ENCODE data around the gene SLITRK6. TPM values are rescaled to one million over a fixed set of nuclear protein-coding genes. Genes with fewer than 3 reads are reported as not detected.

The SLITRK6 gene
- total and polyA plus RNA-seq, 4 donors: 1.3 to 26.7 (median 3.9) TPM

DNA sequence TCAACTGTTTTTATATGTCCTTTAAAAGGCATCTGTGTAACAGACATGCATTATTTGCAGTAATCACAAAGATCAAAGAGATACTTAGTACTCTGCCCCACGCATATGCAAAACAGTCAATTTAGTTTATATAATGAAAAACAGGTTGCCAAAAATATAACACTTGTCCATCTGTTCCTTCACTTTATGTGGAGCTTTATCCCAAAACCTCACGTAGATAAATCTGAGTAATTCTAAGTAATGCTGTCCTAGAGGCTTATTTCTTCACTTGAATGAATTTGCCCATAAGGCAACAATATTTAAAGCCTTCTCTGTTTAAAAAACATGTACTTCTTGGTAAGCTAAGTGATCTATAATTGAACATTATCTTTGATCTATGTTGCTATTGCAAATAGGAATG, 20.3 kb upstream of the SLITRK6 start:
- Histone ChIP-seq H3K27me3 (ENCODE audit: control insufficient read depth in 3 of 3, insufficient read depth in 3 of 3, low read length in 2 of 3) (no peaks in the 10 kb centered on the region), H3K36me3 (ENCODE audit: control insufficient read depth in 4 of 4, insufficient read depth in 4 of 4, low read length in 4 of 4) (no peaks in the 10 kb centered on the region), H3K4me1 (ENCODE audit: control insufficient read depth in 5 of 5, insufficient read depth in 5 of 5, low read length in 5 of 5) (peaks cover 0 to 3% (median 0%) of the 10 kb centered on the region in 5 donors), H3K9ac (ENCODE audit: insufficient read depth in 1 of 2, low read length in 2 of 2) (no peak overlapping the region), H3K4me3 (no peak overlapping the region), H3K27ac (ENCODE audit: low read depth in 1 of 2, low read length in 1 of 2) (no peak overlapping the region), H3K9me3 (ENCODE audit: control insufficient read depth in 4 of 4, insufficient read depth in 3 of 4, low read length in 3 of 4) (no peaks in the 10 kb centered on the region)
- 83 to 85% methylated on average over 2 of the region's 2 CpGs for WGBS, 2 donors
- ATAC-seq (ENCODE audit: insufficient read depth, low FRiP score): no peak
- TF ChIP-seq, protein P1, sequence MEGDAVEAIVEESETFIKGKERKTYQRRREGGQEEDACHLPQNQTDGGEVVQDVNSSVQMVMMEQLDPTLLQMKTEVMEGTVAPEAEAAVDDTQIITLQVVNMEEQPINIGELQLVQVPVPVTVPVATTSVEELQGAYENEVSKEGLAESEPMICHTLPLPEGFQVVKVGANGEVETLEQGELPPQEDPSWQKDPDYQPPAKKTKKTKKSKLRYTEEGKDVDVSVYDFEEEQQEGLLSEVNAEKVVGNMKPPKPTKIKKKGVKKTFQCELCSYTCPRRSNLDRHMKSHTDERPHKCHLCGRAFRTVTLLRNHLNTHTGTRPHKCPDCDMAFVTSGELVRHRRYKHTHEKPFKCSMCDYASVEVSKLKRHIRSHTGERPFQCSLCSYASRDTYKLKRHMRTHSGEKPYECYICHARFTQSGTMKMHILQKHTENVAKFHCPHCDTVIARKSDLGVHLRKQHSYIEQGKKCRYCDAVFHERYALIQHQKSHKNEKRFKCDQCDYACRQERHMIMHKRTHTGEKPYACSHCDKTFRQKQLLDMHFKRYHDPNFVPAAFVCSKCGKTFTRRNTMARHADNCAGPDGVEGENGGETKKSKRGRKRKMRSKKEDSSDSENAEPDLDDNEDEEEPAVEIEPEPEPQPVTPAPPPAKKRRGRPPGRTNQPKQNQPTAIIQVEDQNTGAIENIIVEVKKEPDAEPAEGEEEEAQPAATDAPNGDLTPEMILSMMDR (IDR thresholded peaks at IDR 0.05; ENCODE audit: control extremely low read depth, extremely low read depth): no peak
- DNase-seq: no peak

DNA sequence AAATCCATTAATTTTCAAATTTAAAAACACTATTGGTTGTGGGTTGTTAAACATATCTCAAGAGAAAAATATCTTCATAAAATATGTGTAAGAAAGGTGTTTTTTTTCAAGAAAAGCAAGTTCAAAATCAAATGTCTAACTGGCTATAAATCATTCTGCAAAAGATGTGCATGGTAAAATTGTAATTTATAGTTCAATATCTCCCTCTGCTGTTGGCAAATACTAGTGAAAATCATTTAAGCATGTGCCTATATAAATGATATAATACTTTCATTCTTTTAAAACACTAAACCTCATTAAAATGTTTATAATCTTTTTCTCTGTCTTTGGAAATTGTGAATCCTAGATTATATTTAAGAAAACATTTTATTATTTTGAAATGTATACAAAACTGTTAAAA, 17.2 kb upstream of the SLITRK6 start:
- TF ChIP-seq, protein P1 (IDR thresholded peaks at IDR 0.05; ENCODE audit: control extremely low read depth, extremely low read depth): no peak
- Histone ChIP-seq H3K9me3 (ENCODE audit: control insufficient read depth in 4 of 4, insufficient read depth in 3 of 4, low read length in 3 of 4) (no peaks in the 10 kb centered on the region), H3K9ac (ENCODE audit: insufficient read depth in 1 of 2, low read length in 2 of 2) (no peak overlapping the region), H3K27ac (ENCODE audit: low read depth in 1 of 2, low read length in 1 of 2) (no peak overlapping the region), H3K36me3 (ENCODE audit: control insufficient read depth in 4 of 4, insufficient read depth in 4 of 4, low read length in 4 of 4) (no peaks in the 10 kb centered on the region), H3K4me1 (ENCODE audit: control insufficient read depth in 5 of 5, insufficient read depth in 5 of 5, low read length in 5 of 5) (peaks cover 0 to 3% (median 0%) of the 10 kb centered on the region in 5 donors), H3K4me3 (no peak overlapping the region), H3K27me3 (ENCODE audit: control insufficient read depth in 3 of 3, insufficient read depth in 3 of 3, low read length in 2 of 3) (no peaks in the 10 kb centered on the region)
- peak in 1 of 3 donors; percentile 30 for DNase-seq
- no peak for ATAC-seq (ENCODE audit: insufficient read depth, low FRiP score)

DNA sequence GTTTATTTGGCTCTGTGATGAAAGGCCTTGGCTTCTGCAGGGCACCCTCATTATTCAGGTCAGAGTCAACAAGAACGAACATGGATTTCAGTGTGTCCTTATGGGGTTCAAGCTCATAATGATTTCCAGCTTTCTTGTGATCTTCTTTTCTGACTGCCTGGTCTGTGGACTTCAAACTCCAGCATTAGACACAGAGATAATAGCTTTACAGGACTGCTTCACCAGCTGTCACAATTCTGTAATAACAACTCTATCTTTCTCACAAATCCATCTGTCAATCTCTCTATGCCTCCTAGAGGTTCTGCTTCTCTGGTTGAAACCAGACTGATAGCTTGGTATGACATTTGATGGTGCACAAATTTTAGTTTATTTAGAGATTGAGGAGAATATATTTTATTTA, 13.1 kb upstream of the SLITRK6 start:
- Histone ChIP-seq H3K36me3 (ENCODE audit: control insufficient read depth in 4 of 4, insufficient read depth in 4 of 4, low read length in 4 of 4) (no peaks in the 10 kb centered on the region), H3K9me3 (ENCODE audit: control insufficient read depth in 4 of 4, insufficient read depth in 3 of 4, low read length in 3 of 4) (no peaks in the 10 kb centered on the region), H3K4me3 (no peak overlapping the region), H3K27me3 (ENCODE audit: control insufficient read depth in 3 of 3, insufficient read depth in 3 of 3, low read length in 2 of 3) (no peaks in the 10 kb centered on the region), H3K27ac (ENCODE audit: low read depth in 1 of 2, low read length in 1 of 2) (no peak overlapping the region), H3K9ac (ENCODE audit: insufficient read depth in 1 of 2, low read length in 2 of 2) (no peak overlapping the region), H3K4me1 (ENCODE audit: control insufficient read depth in 5 of 5, insufficient read depth in 5 of 5, low read length in 5 of 5) (no peaks in the 10 kb centered on the region)
- DNase-seq (no peak), ATAC-seq (ENCODE audit: insufficient read depth, low FRiP score) (no peak)
- TF ChIP-seq, protein P1 (IDR thresholded peaks at IDR 0.05; ENCODE audit: control extremely low read depth, extremely low read depth): no peak
- WGBS, 2 donors: 86 to 87% methylated on average over 1 of the region's 1 CpG

GRCh38 chr13:85808811-85809210, 9.6 kb upstream of the SLITRK6 start:
- TF ChIP-seq, protein P1 (IDR thresholded peaks at IDR 0.05; ENCODE audit: control extremely low read depth, extremely low read depth): no peak
- no peaks in the 10 kb centered on the region for H3K9me3 ChIP-seq (ENCODE audit: control insufficient read depth in 4 of 4, insufficient read depth in 3 of 4, low read length in 3 of 4)
- 29 to 33% methylated on average over 1 of the region's 1 CpG for WGBS, 2 donors
- no peak overlapping the region for H3K9ac ChIP-seq (ENCODE audit: insufficient read depth in 1 of 2, low read length in 2 of 2)
- no peak overlapping the region for H3K27ac ChIP-seq (ENCODE audit: low read depth in 1 of 2, low read length in 1 of 2)
- no peaks in the 10 kb centered on the region for H3K27me3 ChIP-seq (ENCODE audit: control insufficient read depth in 3 of 3, insufficient read depth in 3 of 3, low read length in 2 of 3)
- DNase-seq (no peak), ATAC-seq (ENCODE audit: insufficient read depth, low FRiP score) (no peak)
- H3K4me1 ChIP-seq (ENCODE audit: control insufficient read depth in 5 of 5, insufficient read depth in 5 of 5, low read length in 5 of 5): peaks cover 0 to 4% (median 0%) of the 10 kb centered on the region in 5 donors
- no peaks in the 10 kb centered on the region for H3K36me3 ChIP-seq (ENCODE audit: control insufficient read depth in 4 of 4, insufficient read depth in 4 of 4, low read length in 4 of 4)
- H3K4me3 ChIP-seq: no peak overlapping the region
